Glutamatergic neuron (in vitro differentiated cells): ENCODE data around the gene GLYR1. TPM values are rescaled to one million over a fixed set of nuclear protein-coding genes. Genes with fewer than 3 reads are reported as not detected.

Experiments
- DNase-seq: peaks from one replicate; pipeline ENCODE4 v3.0.0; 2022
- H3K27ac Mint-ChIP-seq: one replicate; pipeline ENCODE4 v1.8.0; 2020; ENCODE audit warnings: mild to moderate bottlenecking, mixed read lengths, inconsistent platforms; ENCODE audit not compliant: unreplicated experiment
- H3K27me3 Mint-ChIP-seq: one replicate; pipeline ENCODE4 v1.8.0; 2020; ENCODE audit warnings: mild to moderate bottlenecking, moderate library complexity, mixed read lengths, inconsistent platforms; ENCODE audit not compliant: unreplicated experiment
- H3K36me3 Mint-ChIP-seq: one replicate; pipeline ENCODE4 v1.8.0; 2020; ENCODE audit warnings: mild to moderate bottlenecking, mixed read lengths, inconsistent platforms; ENCODE audit not compliant: unreplicated experiment
- H3K4me1 Mint-ChIP-seq: one replicate; pipeline ENCODE4 v1.8.0; 2020; ENCODE audit warnings: mild to moderate bottlenecking, low read depth, mixed read lengths, inconsistent platforms; ENCODE audit not compliant: unreplicated experiment
- H3K4me3 Mint-ChIP-seq: one replicate; pipeline ENCODE4 v1.8.0; 2020; ENCODE audit warnings: mild to moderate bottlenecking, mixed read lengths, inconsistent platforms; ENCODE audit not compliant: unreplicated experiment
- H3K9me3 Mint-ChIP-seq: one replicate; pipeline ENCODE4 v1.8.0; 2020; ENCODE audit warnings: mild to moderate bottlenecking, moderate library complexity, mixed read lengths, inconsistent platforms; ENCODE audit not compliant: unreplicated experiment
- total RNA-seq: library from RNA; stranded (reverse); fragmentation: NEBNext Ultra II Directional; extraction: Animal tissue kit (Norgen Biotek cat#: 25700); gene quantifications from one replicate; pipeline ENCODE4 v1.2.1, GENCODE V29; 2021; ENCODE audit not compliant: unreplicated experiment
- TF ChIP-seq, protein P1 (sequence below): fragments of 200-600 bp; sonication (generic); IDR thresholded peaks from one replicate; pipeline ENCODE4 v1.5.0; 2021; ENCODE audit not compliant: partially characterized antibody, unreplicated experiment

GLYR1 gene
- total RNA-seq, 1 donor from 2014 or later, result 133 TPM

DNA sequence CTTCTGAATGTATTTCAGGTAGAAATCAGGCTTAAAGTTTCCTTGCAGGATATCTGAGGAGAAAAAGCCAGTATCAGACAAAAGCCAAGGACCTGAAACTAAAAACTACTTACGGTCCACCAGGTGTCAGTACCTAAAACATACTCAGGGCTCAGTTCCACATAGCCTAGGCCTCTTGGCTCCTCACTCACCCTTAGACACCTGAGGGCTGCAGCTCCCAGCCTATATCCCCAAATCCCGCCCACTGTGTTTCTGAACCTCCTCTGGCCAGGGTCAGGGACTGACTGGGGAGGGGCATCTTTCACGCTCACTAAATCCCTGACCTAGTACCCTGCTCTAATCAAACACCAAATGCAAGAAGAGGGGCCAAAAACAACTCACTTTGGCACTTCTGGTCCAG, 35.8 kb downstream of the GLYR1 start:
- no peak overlapping the region for H3K27ac Mint-ChIP-seq
- no peaks in the 10 kb centered on the region for H3K36me3 Mint-ChIP-seq
- H3K4me3 Mint-ChIP-seq, result no peak overlapping the region
- no peaks in the 10 kb centered on the region for H3K4me1 Mint-ChIP-seq
- TF ChIP-seq, protein P1, sequence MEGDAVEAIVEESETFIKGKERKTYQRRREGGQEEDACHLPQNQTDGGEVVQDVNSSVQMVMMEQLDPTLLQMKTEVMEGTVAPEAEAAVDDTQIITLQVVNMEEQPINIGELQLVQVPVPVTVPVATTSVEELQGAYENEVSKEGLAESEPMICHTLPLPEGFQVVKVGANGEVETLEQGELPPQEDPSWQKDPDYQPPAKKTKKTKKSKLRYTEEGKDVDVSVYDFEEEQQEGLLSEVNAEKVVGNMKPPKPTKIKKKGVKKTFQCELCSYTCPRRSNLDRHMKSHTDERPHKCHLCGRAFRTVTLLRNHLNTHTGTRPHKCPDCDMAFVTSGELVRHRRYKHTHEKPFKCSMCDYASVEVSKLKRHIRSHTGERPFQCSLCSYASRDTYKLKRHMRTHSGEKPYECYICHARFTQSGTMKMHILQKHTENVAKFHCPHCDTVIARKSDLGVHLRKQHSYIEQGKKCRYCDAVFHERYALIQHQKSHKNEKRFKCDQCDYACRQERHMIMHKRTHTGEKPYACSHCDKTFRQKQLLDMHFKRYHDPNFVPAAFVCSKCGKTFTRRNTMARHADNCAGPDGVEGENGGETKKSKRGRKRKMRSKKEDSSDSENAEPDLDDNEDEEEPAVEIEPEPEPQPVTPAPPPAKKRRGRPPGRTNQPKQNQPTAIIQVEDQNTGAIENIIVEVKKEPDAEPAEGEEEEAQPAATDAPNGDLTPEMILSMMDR, result no peak
- peaks cover 3% of the 10 kb centered on the region for H3K27me3 Mint-ChIP-seq
- peaks cover 6% of the 10 kb centered on the region for H3K9me3 Mint-ChIP-seq
- DNase-seq, result no peak

DNA sequence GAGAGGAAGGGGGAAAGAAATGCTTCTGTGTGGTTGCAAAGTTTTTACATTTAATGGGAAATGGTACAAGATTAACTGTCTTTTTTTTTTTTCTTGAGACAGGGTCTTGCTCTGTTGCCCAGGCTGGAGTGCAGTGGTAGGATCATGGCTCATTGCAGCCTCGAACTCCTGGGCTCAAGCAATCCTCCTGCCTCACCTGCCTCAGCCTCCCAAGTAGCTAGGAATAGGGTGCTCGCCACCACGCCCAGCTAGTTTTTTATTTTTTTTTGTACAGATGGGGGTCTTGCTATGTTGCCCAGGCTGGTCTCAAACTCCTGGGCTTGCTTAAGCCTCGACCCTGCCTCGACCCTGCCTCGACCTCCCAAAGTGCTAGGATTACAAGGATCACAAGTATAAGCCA, 40.8 kb downstream of the GLYR1 start:
- no peak overlapping the region for H3K4me3 Mint-ChIP-seq
- H3K9me3 Mint-ChIP-seq, result peaks cover 8% of the 10 kb centered on the region
- H3K36me3 Mint-ChIP-seq, result no peaks in the 10 kb centered on the region
- H3K4me1 Mint-ChIP-seq, result peaks cover 13% of the 10 kb centered on the region
- no peak overlapping the region for H3K27ac Mint-ChIP-seq
- TF ChIP-seq, protein P1, result no peak
- no peak for DNase-seq
- H3K27me3 Mint-ChIP-seq, result peaks cover 11% of the 10 kb centered on the region

DNA sequence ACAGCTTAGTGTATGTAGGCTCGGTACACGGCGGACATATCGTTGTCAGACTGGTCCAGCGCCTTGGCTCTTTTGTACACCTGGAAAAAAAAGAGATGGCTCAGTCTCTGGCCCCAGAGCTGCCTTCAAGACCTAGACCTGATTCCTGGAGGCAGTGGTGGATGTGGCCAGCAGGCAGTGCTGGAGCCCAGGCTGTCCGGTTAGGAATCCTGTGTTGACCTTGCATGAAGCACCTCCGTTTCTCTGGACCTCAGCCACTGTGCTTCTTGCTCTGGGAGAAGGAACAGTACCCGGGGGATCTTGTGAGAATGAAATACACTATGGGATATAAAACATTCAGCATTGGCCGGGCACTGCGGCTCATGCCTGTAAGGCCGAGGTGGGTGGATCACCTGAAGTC, 41.9 kb downstream of the GLYR1 start:
- Mint-ChIP-seq H3K27me3 (peaks cover 13% of the 10 kb centered on the region), H3K4me3 (no peak overlapping the region), H3K36me3 (no peaks in the 10 kb centered on the region), H3K9me3 (peaks cover 10% of the 10 kb centered on the region), H3K4me1 (peaks cover 21% of the 10 kb centered on the region), H3K27ac (no peak overlapping the region)
- no peak for DNase-seq
- TF ChIP-seq, protein P1, result no peak

DNA sequence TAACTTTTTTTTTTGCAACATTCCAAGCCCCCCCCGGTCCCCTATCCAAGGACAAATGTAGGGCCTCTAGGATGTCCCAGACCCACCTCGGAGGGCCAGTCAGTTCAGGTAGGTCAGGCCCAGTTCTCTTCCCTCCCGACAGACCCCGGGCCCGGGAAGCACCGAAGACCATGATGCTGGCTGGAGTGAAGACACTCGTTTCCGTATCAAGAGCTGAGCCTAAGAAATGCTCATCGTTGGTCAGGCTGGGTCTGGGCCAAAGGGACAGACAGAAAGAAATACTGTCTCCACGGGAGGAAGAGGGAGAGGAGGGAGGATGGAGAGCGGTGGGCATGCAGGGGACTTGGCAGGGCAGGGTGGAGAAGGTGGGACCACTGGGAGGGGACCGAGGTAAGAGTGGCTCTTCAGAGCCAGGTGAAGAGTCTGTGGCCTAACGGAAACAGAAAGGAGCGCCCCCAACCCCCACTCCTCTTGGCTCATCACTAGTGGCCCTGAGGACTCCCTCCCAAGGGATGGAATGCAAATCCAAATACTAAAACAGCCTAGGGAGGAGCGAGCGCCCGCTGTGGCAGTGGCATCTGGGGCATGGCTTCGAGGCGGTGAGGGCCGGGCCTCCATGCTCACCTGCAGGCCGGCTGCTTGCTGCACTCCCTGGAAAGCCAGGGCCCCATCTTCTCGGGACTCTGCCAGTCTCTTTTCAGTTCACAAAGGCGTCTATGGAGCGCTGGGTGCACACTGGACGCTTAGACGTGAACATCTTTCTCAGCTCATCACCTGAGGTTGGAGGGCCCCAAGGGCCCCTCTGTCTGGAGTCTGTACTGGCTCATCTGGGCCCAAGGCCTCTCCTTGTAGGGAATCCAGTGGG, 43.0 kb downstream of the GLYR1 start:
- Mint-ChIP-seq H3K4me3 (peak overlapping the region; percentile 88), H3K27ac (peak overlapping the region; percentile 94), H3K9me3 (peaks cover 10% of the 10 kb centered on the region), H3K36me3 (no peaks in the 10 kb centered on the region), H3K27me3 (peaks cover 13% of the 10 kb centered on the region), H3K4me1 (peaks cover 22% of the 10 kb centered on the region)
- DNase-seq, result no peak
- TF ChIP-seq, protein P1, result no peak

DNA sequence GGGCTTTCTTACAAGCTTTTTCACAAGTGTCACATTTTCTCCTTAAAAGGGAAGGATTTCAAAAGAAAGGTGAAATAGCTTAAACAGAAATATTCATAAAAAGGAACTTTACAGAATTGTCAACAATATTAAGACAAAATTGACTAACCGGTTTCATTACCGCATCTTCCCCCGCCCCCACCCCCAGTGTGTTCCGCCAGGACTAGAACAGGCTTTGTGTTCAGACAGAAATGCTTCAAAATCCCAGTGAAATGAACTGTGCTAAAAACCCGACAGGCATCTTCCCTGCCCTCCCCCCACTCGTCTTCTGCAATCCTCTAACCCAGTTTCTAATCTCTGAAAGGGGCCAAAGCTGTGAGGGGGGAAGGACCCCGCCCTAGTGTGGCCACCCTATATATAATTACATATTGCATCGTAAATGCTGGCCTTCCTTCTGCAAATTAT, 43.7 kb downstream of the GLYR1 start:
- TF ChIP-seq, protein P1, result no peak
- Mint-ChIP-seq H3K36me3 (no peaks in the 10 kb centered on the region), H3K4me1 (peaks cover 22% of the 10 kb centered on the region), H3K27ac (peak overlapping the region; percentile 94), H3K9me3 (peaks cover 11% of the 10 kb centered on the region), H3K4me3 (peak overlapping the region; percentile 88), H3K27me3 (peaks cover 13% of the 10 kb centered on the region)
- no peak for DNase-seq
